ENCODE data around the gene TOM1L2. TPM values are rescaled to one million over a fixed set of nuclear protein-coding genes. Genes with fewer than 3 reads are reported as not detected.

TOM1L2 gene
- total and polyA plus RNA-seq, 2 of the 4 experiments (the other 2 are of a cell fraction), result 34.4 to 51.7 TPM

DNA sequence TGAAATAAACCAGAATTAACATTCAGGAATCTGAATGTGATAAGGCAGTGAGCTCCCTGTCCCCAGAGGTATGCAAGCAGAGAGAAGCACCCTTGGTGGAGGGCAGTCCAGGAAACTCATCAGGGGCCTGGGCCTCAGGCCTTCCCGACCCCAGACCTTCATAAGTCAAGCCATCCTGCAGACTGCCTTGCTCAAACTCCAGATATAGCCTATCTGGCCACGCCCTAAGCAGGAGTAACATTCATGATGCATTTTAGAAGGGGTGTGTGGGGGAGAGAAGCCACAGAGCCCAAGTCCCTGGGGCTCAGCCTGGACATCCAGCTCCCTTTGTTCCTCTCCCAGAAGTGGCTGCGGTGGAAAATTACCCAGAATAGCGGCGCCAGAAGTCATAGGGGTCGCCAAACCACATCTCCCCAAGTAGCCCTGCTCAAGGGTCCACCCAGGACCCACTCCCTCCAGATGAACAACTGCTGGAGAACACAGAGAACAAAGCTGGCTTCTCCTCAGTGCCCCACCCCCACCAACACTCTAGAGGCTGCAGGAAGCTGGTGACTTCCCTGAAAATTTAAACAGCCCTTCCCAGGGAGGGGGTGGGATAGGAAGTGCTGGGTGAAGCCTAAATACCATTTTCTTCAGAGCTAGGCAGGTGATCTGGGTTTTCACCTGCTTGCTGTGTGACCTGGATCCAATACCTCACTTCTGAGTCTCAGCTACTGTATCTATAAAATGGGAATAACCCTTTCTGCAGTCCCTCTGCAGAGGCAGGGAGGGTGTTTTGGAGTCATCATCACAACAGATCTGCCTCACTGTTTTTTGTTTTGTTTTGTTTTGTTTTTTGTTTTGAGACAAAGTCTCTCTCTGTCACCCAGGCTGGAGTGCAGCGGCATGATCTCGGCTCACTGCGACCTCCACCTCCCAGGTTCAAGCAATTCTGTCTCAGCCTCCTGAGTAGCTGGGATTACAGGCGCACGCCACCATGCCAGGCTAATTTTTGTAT is 133.9 kb downstream of the TOM1L2 start:
- ChIA-PET POLR2A (ENCODE audit: unreplicated experiment) (no interaction called here), CTCF (no interaction called here)
- TF ChIP-seq, protein P1, sequence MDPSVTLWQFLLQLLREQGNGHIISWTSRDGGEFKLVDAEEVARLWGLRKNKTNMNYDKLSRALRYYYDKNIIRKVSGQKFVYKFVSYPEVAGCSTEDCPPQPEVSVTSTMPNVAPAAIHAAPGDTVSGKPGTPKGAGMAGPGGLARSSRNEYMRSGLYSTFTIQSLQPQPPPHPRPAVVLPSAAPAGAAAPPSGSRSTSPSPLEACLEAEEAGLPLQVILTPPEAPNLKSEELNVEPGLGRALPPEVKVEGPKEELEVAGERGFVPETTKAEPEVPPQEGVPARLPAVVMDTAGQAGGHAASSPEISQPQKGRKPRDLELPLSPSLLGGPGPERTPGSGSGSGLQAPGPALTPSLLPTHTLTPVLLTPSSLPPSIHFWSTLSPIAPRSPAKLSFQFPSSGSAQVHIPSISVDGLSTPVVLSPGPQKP (IDR thresholded peaks at IDR 0.05; ENCODE audit: borderline replicate concordance, low read depth, low read length), result no peak
- no peak for TF ChIP-seq BHLHE40 (IDR thresholded peaks at IDR 0.05; ENCODE audit: low read depth, low read length)
- TF ChIP-seq POLR2A (IDR thresholded peaks at IDR 0.05; ENCODE audit: low read depth, low read length), result peak; percentile 45; the same call in 1 of the 2 replicates
- H2AK5ac ChIP-seq (ENCODE audit: low read depth, low read length), result peak overlapping the region; percentile 97
- peaks cover 22% of the 10 kb centered on the region; the same call in 1 of the 2 replicates for H4K20me1 ChIP-seq (ENCODE audit: insufficient read depth, low read length)
- peak overlapping the region; percentile 94 for H3K27ac ChIP-seq (ENCODE audit: insufficient read depth, low read length)
- H3K4me2 ChIP-seq (ENCODE audit: low read depth, low read length), result peak overlapping the region; percentile 21; the same call in 1 of the 2 replicates
- H3K14ac ChIP-seq (replicated peaks; ENCODE audit: low read depth, low read length), result peak overlapping the region; percentile 53
- intact Hi-C loops (cut with micrococcal nuclease) (no loop called here), in situ Hi-C loops (cut with MboI; ENCODE audit: low sequenced_read_pairs) (no loop called here), dilution Hi-C loops (cut with HindIII; ENCODE audit: low sequenced_read_pairs, unreplicated experiment) (no loop called here)
- H2BK15ac ChIP-seq (ENCODE audit: low read depth, low read length), result peak overlapping the region; percentile 92; the same call in 2 of the 3 replicates
- peak overlapping the region; percentile 83 for H2AK9ac ChIP-seq (replicated peaks; ENCODE audit: low read depth, low read length, poor library complexity)
- H3K9ac ChIP-seq (ENCODE audit: low read depth, low read length), result peak overlapping the region; percentile 44
- peak overlapping the region; percentile 70 for H3K18ac ChIP-seq (ENCODE audit: low read depth, low read length)
- peak overlapping the region; percentile 90 for H4K91ac ChIP-seq (ENCODE audit: insufficient read depth, low read depth, low read length)
- no peaks in the 10 kb centered on the region for H3K27me3 ChIP-seq (ENCODE audit: control insufficient read depth, insufficient read depth, low read length)
- peak overlapping the region; percentile 80 for H2BK5ac ChIP-seq (ENCODE audit: low read depth, low read length, poor library complexity, severe bottlenecking)
- peaks cover 44% of the 10 kb centered on the region for H3K4me1 ChIP-seq (ENCODE audit: control insufficient read depth, insufficient read depth, low read length)
- H3K9me1 ChIP-seq (ENCODE audit: insufficient read depth, low read length), result peaks cover 28% of the 10 kb centered on the region
- peak overlapping the region; percentile 69 for H4K5ac ChIP-seq (ENCODE audit: low read depth, low read length)
- H3K36me3 ChIP-seq (ENCODE audit: control insufficient read depth, insufficient read depth, low read length), result 0 out of 2 replicates have a peak, but pooled peaks cover 2% of the 10 kb centered on the region
- peak overlapping the region; percentile 87 for H2BK20ac ChIP-seq (ENCODE audit: low read depth, low read length)
- peaks cover 11 to 56% of the 10 kb centered on the region in 2 experiments; a peak in 3 of 4 replicates for H3K79me1 ChIP-seq (ENCODE audit: low read depth in 1 of 2, low read length in 2 of 2)
- peak overlapping the region; percentile 52 to 75; a peak in 3 of 4 replicates for H4K8ac ChIP-seq (ENCODE audit: low read depth in 2 of 2, low read length in 2 of 2)
- peak overlapping the region; percentile 86 for H2AFZ ChIP-seq (replicated peaks; ENCODE audit: low read length, poor library complexity)
- BruUV-seq (replicated peaks), result no TSS peak
- no CpG with 5 or more reads among the region's 11 CpGs for WGBS, 2 experiments (ENCODE audit: extremely low coverage in 2 of 2, insufficient read length in 1 of 2)
- DNase-seq (peak; percentile 24), ATAC-seq (ENCODE audit: low read depth) (no peak)
- peak overlapping the region; percentile 84 for H3K4ac ChIP-seq (ENCODE audit: low read depth, low read length)
- H3K9me3 ChIP-seq (ENCODE audit: control insufficient read depth, insufficient read depth, low read length), result no peaks in the 10 kb centered on the region
- no peak overlapping the region for H3K4me3 ChIP-seq (ENCODE audit: insufficient read depth, low read depth, low read length)
- H2BK120ac ChIP-seq (ENCODE audit: low read depth, low read length), result peak overlapping the region; percentile 94
- no peak overlapping the region for H3K56ac ChIP-seq (ENCODE audit: extremely low read depth, insufficient read depth, low read length)
- peak overlapping the region; percentile 52 for H3K23ac ChIP-seq (ENCODE audit: low read depth, low read length)

Data from IMR-90 (cell line).